IMR-90 (cell line): ENCODE data around the gene FADS6. TPM values are rescaled to one million over a fixed set of nuclear protein-coding genes. Genes with fewer than 3 reads are reported as not detected.

Experiments
- ATAC-seq: fragments of 200-7000 bp; cut with Tn5 transposase; 2 replicates; pipeline ENCODE4 v1.9.1; 2020; ENCODE audit warnings: low read depth, mild to moderate bottlenecking, moderate library complexity
- BruUV-seq: library from RNA; stranded (reverse); fragments of 400-500 nt; replicated peaks from 2 replicates; lab custom pipeline; 2021; lab: Mats Ljungman, UMichigan
- CTCF ChIA-PET: fragments of 300-600 bp; formaldehyde crosslinking; extraction: SDS; loops from one replicate; lab custom pipeline; 2021; ENCODE audit warnings: antibody characterized with exemption; lab: Yijun Ruan, JAX
- POLR2A ChIA-PET: fragments of 300-600 bp; sonication (Branson Sonifier 250); formaldehyde crosslinking; loops from one replicate; lab custom pipeline; 2022; ENCODE audit warnings: antibody characterized with exemption; ENCODE audit not compliant: unreplicated experiment; lab: Charles Lee
- DNase-seq: peaks from one replicate; pipeline ENCODE4 v3.0.0; 2013
- H2AFZ ChIP-seq: replicated peaks from 2 replicates; pipeline ENCODE3; 2013; ENCODE audit warnings: low read length, mild to moderate bottlenecking; ENCODE audit not compliant: poor library complexity
- H2AK5ac ChIP-seq: 2 replicates; pipeline ENCODE4 v1.6.1; 2013; ENCODE audit warnings: low read depth, low read length, inconsistent platforms
- H2AK9ac ChIP-seq: replicated peaks from 2 replicates; pipeline ENCODE3; 2013; ENCODE audit warnings: mild to moderate bottlenecking, low read depth, low read length, moderate library complexity; ENCODE audit not compliant: poor library complexity
- H2BK120ac ChIP-seq: 2 replicates; pipeline ENCODE4 v1.6.1; 2013; ENCODE audit warnings: low read depth, low read length, inconsistent platforms
- H2BK15ac ChIP-seq: 3 replicates; pipeline ENCODE4 v1.6.1; 2013; ENCODE audit warnings: low read depth, low read length, inconsistent platforms
- H2BK20ac ChIP-seq: 2 replicates; pipeline ENCODE4 v1.6.1; 2013; ENCODE audit warnings: low read depth, mild to moderate bottlenecking, inconsistent platforms, low read length, moderate library complexity
- H2BK5ac ChIP-seq: 2 replicates; pipeline ENCODE4 v1.6.1; 2013; ENCODE audit warnings: mild to moderate bottlenecking, low read depth, low read length, inconsistent platforms; ENCODE audit not compliant: poor library complexity, severe bottlenecking
- H3K14ac ChIP-seq: replicated peaks from 2 replicates; pipeline ENCODE4 v1.6.1; 2013; ENCODE audit warnings: low read depth, low read length, inconsistent platforms
- H3K18ac ChIP-seq: 2 replicates; pipeline ENCODE4 v1.6.1; 2013; ENCODE audit warnings: low read depth, low read length, control low read depth
- H3K23ac ChIP-seq: 2 replicates; pipeline ENCODE4 v1.6.1; 2013; ENCODE audit warnings: low read depth, low read length, inconsistent platforms
- H3K27ac ChIP-seq: 2 replicates; pipeline ENCODE4 v1.5.1; 2013; ENCODE audit warnings: mild to moderate bottlenecking, control low read depth, low read length; ENCODE audit not compliant: insufficient read depth
- H3K27me3 ChIP-seq: 2 replicates; pipeline ENCODE4 v1.6.1; 2013; ENCODE audit warnings: low read length; ENCODE audit not compliant: control insufficient read depth, insufficient read depth
- H3K36me3 ChIP-seq: 2 replicates; pipeline ENCODE4 v1.6.1; 2013; ENCODE audit warnings: low read length, mixed read lengths; ENCODE audit not compliant: control insufficient read depth, insufficient read depth
- H3K4ac ChIP-seq: 2 replicates; pipeline ENCODE4 v1.6.1; 2013; ENCODE audit warnings: low read depth, low read length, inconsistent platforms
- H3K4me1 ChIP-seq: 2 replicates; pipeline ENCODE4 v1.6.1; 2013; ENCODE audit warnings: low read length, mixed read lengths; ENCODE audit not compliant: control insufficient read depth, insufficient read depth
- H3K4me2 ChIP-seq: 2 replicates; pipeline ENCODE4 v1.6.1; 2013; ENCODE audit warnings: low read depth, mild to moderate bottlenecking, control low read depth, low read length, moderate library complexity
- H3K4me3 ChIP-seq: 2 replicates; pipeline ENCODE4 v1.5.1; 2013; ENCODE audit warnings: low read depth, mild to moderate bottlenecking, control low read depth, low read length, moderate library complexity; ENCODE audit not compliant: insufficient read depth
- H3K56ac ChIP-seq: 2 replicates; pipeline ENCODE4 v1.6.1; 2013; ENCODE audit warnings: low read length, inconsistent platforms; ENCODE audit not compliant: insufficient read depth; ENCODE audit errors: extremely low read depth
- H3K79me1 ChIP-seq, 2 experiments: 2 replicates each; pipeline ENCODE4 v1.6.1; 2013; ENCODE audit warnings: low read length in 2 of 2, inconsistent platforms in 1 of 2, low read depth in 1 of 2
- H3K9ac ChIP-seq: 2 replicates; pipeline ENCODE4 v1.6.1; 2013; ENCODE audit warnings: low read depth, low read length, control low read depth
- H3K9me1 ChIP-seq: 2 replicates; pipeline ENCODE4 v1.6.1; 2013; ENCODE audit warnings: low read length, inconsistent platforms; ENCODE audit not compliant: insufficient read depth
- H3K9me3 ChIP-seq: 2 replicates; pipeline ENCODE4 v1.6.1; 2013; ENCODE audit warnings: low read length; ENCODE audit not compliant: control insufficient read depth, insufficient read depth
- H4K20me1 ChIP-seq: 2 replicates; pipeline ENCODE4 v1.6.1; 2013; ENCODE audit warnings: low read length, inconsistent platforms; ENCODE audit not compliant: insufficient read depth
- H4K5ac ChIP-seq: 2 replicates; pipeline ENCODE4 v1.6.1; 2013; ENCODE audit warnings: mild to moderate bottlenecking, low read depth, low read length, control low read depth
- H4K8ac ChIP-seq, 2 experiments: 2 replicates each; pipeline ENCODE4 v1.6.1; 2013; ENCODE audit warnings: low read depth in 2 of 2, low read length in 2 of 2, control low read depth in 1 of 2, inconsistent platforms in 1 of 2
- H4K91ac ChIP-seq: 2 replicates; pipeline ENCODE4 v1.6.1; 2013; ENCODE audit warnings: low read depth, low read length, inconsistent platforms; ENCODE audit not compliant: insufficient read depth
- BHLHE40 ChIP-seq: fragments of 150-350 bp; IDR thresholded peaks from 2 replicates; pipeline ENCODE4 v1.6.1; 2016; ENCODE audit warnings: mild to moderate bottlenecking, low read depth, low read length
- CEBPB ChIP-seq: IDR thresholded peaks from 2 replicates; pipeline ENCODE4 v1.6.1; 2012; ENCODE audit warnings: low read depth, low read length, improper control_type of control experiment
- CHD1 ChIP-seq: IDR thresholded peaks from 2 replicates; pipeline ENCODE4 v1.6.1; 2012; ENCODE audit warnings: low read depth, low read length, improper control_type of control experiment
- CTCF ChIP-seq: conservative IDR thresholded peaks from 2 replicates; pipeline ENCODE4 v1.5.1; 2012; ENCODE audit warnings: mild to moderate bottlenecking, low read depth, low read length, improper control_type of control experiment
- ELK1 ChIP-seq: fragments of 150-350 bp; IDR thresholded peaks from 2 replicates; pipeline ENCODE4 v1.6.1; 2016; ENCODE audit warnings: low read depth, mild to moderate bottlenecking, low read length, moderate library complexity, borderline replicate concordance
- FOS ChIP-seq: fragments of 150-350 bp; IDR thresholded peaks from 2 replicates; pipeline ENCODE4 v1.6.1; 2016; ENCODE audit warnings: low read depth, low read length
- MAFK ChIP-seq: IDR thresholded peaks from 2 replicates; pipeline ENCODE4 v1.6.1; 2012; ENCODE audit warnings: low read depth, low read length, improper control_type of control experiment
- MAZ ChIP-seq: IDR thresholded peaks from 2 replicates; pipeline ENCODE4 v1.6.1; 2012; ENCODE audit warnings: low read depth, mild to moderate bottlenecking, low read length, improper control_type of control experiment, moderate library complexity, borderline replicate concordance
- MXI1 ChIP-seq: IDR thresholded peaks from 2 replicates; pipeline ENCODE4 v1.6.1; 2012; ENCODE audit warnings: low read depth, mild to moderate bottlenecking, low read length, moderate library complexity, borderline replicate concordance
- NFE2L2 ChIP-seq: fragments of 150-350 bp; IDR thresholded peaks from 2 replicates; pipeline ENCODE4 v1.6.1; 2016; ENCODE audit warnings: low read depth, mild to moderate bottlenecking, low read length
- POLR2A ChIP-seq: IDR thresholded peaks from 2 replicates; pipeline ENCODE4 v1.6.1; 2012; ENCODE audit warnings: mild to moderate bottlenecking, low read depth, low read length
- RAD21 ChIP-seq: IDR thresholded peaks from 2 replicates; pipeline ENCODE4 v1.6.1; 2012; ENCODE audit warnings: low read length, improper control_type of control experiment
- RCOR1 ChIP-seq: IDR thresholded peaks from 2 replicates; pipeline ENCODE4 v1.6.1; 2012; ENCODE audit warnings: mild to moderate bottlenecking, low read length, improper control_type of control experiment; ENCODE audit not compliant: insufficient replicate concordance
- RFX5 ChIP-seq: IDR thresholded peaks from 2 replicates; pipeline ENCODE4 v1.8.0; 2012; ENCODE audit warnings: low read depth, mild to moderate bottlenecking, low read length, moderate library complexity
- SMC3 ChIP-seq: fragments of 150-350 bp; IDR thresholded peaks from 2 replicates; pipeline ENCODE4 v1.6.1; 2016; ENCODE audit warnings: low read depth, mild to moderate bottlenecking, antibody characterized with exemption, low read length, moderate library complexity
- USF2 ChIP-seq: fragments of 150-350 bp; IDR thresholded peaks from 2 replicates; pipeline ENCODE4 v1.6.1; 2017; ENCODE audit warnings: mild to moderate bottlenecking, antibody characterized with exemption, low read length, low read depth
- WGBS, 2 experiments: methylation state at CpG; one replicate each; pipeline versions ENCODE4 v1.1.5 to v1.1.7; 2013; ENCODE audit warnings: missing lambda C conversion rate in 2 of 2; ENCODE audit not compliant: insufficient read length in 1 of 2; ENCODE audit errors: extremely low coverage in 2 of 2; 5-methylcytosine and 5-hydroxymethylcytosine counted together
- dilution Hi-C: fragments of 300-500 bp; cut with HindIII; formaldehyde crosslinking; loops from one replicate; pipeline ENCODE4 v1.14.3; 2018; ENCODE audit warnings: low sequenced_read_pairs; ENCODE audit not compliant: unreplicated experiment
- in situ Hi-C: fragments of 300-500 bp; cut with MboI; formaldehyde crosslinking; loops from 3 replicates; pipeline ENCODE4 v1.14.3; 2019; ENCODE audit warnings: low sequenced_read_pairs, inconsistent platforms, mixed read lengths
- intact Hi-C: fragments of 100-400 bp; cut with micrococcal nuclease; formaldehyde crosslinking; loops from 2 replicates; pipeline ENCODE4 v1.10.0; 2022
- polyA plus RNA-seq, 3 experiments: library from polyadenylated mRNA; depleted of rRNA; stranded (reverse); fragments of >200 nt; gene quantifications; 2 replicates each; pipeline ENCODE4 v1.2.3, GENCODE V29; 2012; ENCODE audit warnings: low replicate concordance in 1 of 3
- total RNA-seq: library from RNA; depleted of rRNA; stranded (reverse); fragments of >200 nt; gene quantifications from 2 replicates; pipeline ENCODE4 v1.2.3, GENCODE V29; 2012

FADS6 gene
- total and polyA plus RNA-seq, 2 of the 4 experiments (the other 2 are of a cell fraction) = not detected

GRCh38 chr17:74856112-74856511 is 37.3 kb downstream of the FADS6 start:
- no peak overlapping the region for H3K4me3 ChIP-seq
- H4K8ac ChIP-seq = no peak overlapping the region
- no peaks in the 10 kb centered on the region; the same call in 1 of the 2 replicates for H3K4me1 ChIP-seq
- no peak overlapping the region for H3K56ac ChIP-seq
- H4K91ac ChIP-seq = no peak overlapping the region
- no peaks in the 10 kb centered on the region; the same call in 1 of the 2 replicates for H4K20me1 ChIP-seq
- ChIA-PET POLR2A (no interaction called here), CTCF (interaction anchor here (1.0 kb wide), 1 partner anchor 8 kb away, joined by 3 read pairs; no protein-coding TSS in a partner anchor)
- no peak overlapping the region for H4K5ac ChIP-seq
- intact Hi-C loops (no loop called here), dilution Hi-C loops (no loop called here), in situ Hi-C loops (loop anchor here (25.0 kb wide), 1 partner anchor 644 kb away; the partner anchor contains the start of genes RPL38 and TTYH2)
- H3K9me3 ChIP-seq = peaks cover 2% of the 10 kb centered on the region; the same call in 1 of the 2 replicates
- no peak overlapping the region for H2BK120ac ChIP-seq
- no peaks in the 10 kb centered on the region for H3K79me1 ChIP-seq
- H2BK20ac ChIP-seq = no peak overlapping the region
- BruUV-seq = no TSS peak
- H2AFZ ChIP-seq = no peak overlapping the region
- no peak overlapping the region for H3K4ac ChIP-seq
- no peak overlapping the region for H3K27ac ChIP-seq
- WGBS, 2 experiments = 59% methylated on average over 3 of the region's 7 CpGs; no CpG with 5 or more reads in 1 of the 2 experiments
- H2BK15ac ChIP-seq = no peak overlapping the region
- H3K18ac ChIP-seq = no peak overlapping the region
- ATAC-seq (no peak), DNase-seq (no peak)
- H3K9me1 ChIP-seq = no peaks in the 10 kb centered on the region
- no peaks in the 10 kb centered on the region for H3K36me3 ChIP-seq
- no peak overlapping the region for H2AK5ac ChIP-seq
- no peak overlapping the region for H3K23ac ChIP-seq
- H3K4me2 ChIP-seq = no peak overlapping the region
- no peak overlapping the region for H3K14ac ChIP-seq
- no peak overlapping the region for H3K9ac ChIP-seq
- H2BK5ac ChIP-seq = no peak overlapping the region
- TF ChIP-seq MXI1 (no peak), CHD1 (no peak), BHLHE40 (no peak), SMC3 (no peak), FOS (no peak), MAFK (no peak), CEBPB (no peak), RFX5 (no peak), NFE2L2 (no peak), RAD21 (no peak), RCOR1 (no peak), POLR2A (no peak), ELK1 (no peak), MAZ (no peak), CTCF (no peak), USF2 (no peak)
- H3K27me3 ChIP-seq = peaks cover 86% of the 10 kb centered on the region
- no peak overlapping the region for H2AK9ac ChIP-seq
